Measurements from ENCODE around the gene SLC35A3. TPM values are rescaled to one million over a fixed set of nuclear protein-coding genes. Genes with fewer than 3 reads are reported as not detected.

Gene SLC35A3
- total and polyA plus RNA-seq, 3 donors from 2014 or later: 6.6 to 17.6 (median 17.1) TPM

DNA sequence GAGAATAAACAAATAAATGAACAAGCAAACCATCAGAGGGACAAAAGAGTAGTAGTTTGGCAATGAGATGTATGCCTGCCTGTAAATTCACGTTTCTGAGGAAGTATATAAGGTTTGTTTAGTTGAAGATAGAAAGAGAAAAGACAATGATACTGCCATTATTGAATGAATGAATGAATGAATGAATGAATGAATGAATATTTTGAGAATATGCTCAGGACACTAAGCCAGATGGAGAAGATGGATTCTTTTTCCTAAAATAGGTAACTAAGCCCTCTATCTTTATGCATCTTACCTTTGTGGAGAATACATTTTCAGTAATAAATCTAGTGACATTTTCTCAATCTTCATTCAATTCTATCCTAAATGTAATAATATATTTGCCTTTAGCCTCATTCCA is 49.4 kb downstream of the SLC35A3 start:
- H3K27ac ChIP-seq: no peak overlapping the region
- intact Hi-C loops (cut with DNase I; ENCODE audit: low total_unique reads): no loop called here
- H3K27me3 ChIP-seq: no peaks in the 10 kb centered on the region
- H3K4me3 ChIP-seq: no peak overlapping the region
- H3K4me1 ChIP-seq: no peaks in the 10 kb centered on the region
- WGBS, 2 donors: 96% methylated on average over 1 of the region's 1 CpG
- H3K36me3 ChIP-seq (ENCODE audit: low read depth, missing control alignments): no peaks in the 10 kb centered on the region
- no peak for DNase-seq
- H3K9me3 ChIP-seq: no peaks in the 10 kb centered on the region
- TF ChIP-seq, protein P1, sequence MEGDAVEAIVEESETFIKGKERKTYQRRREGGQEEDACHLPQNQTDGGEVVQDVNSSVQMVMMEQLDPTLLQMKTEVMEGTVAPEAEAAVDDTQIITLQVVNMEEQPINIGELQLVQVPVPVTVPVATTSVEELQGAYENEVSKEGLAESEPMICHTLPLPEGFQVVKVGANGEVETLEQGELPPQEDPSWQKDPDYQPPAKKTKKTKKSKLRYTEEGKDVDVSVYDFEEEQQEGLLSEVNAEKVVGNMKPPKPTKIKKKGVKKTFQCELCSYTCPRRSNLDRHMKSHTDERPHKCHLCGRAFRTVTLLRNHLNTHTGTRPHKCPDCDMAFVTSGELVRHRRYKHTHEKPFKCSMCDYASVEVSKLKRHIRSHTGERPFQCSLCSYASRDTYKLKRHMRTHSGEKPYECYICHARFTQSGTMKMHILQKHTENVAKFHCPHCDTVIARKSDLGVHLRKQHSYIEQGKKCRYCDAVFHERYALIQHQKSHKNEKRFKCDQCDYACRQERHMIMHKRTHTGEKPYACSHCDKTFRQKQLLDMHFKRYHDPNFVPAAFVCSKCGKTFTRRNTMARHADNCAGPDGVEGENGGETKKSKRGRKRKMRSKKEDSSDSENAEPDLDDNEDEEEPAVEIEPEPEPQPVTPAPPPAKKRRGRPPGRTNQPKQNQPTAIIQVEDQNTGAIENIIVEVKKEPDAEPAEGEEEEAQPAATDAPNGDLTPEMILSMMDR (IDR thresholded peaks at IDR 0.05): no peak
- no peak for TF ChIP-seq POLR2A (IDR thresholded peaks at IDR 0.05)

- 96 to 97% methylated on average over 6 of the region's 6 CpGs for WGBS, 2 donors
- TF ChIP-seq, protein P1 (IDR thresholded peaks at IDR 0.05): no peak
- no peak for TF ChIP-seq POLR2A (IDR thresholded peaks at IDR 0.05)
- Histone ChIP-seq H3K27me3 (no peaks in the 10 kb centered on the region), H3K4me1 (no peaks in the 10 kb centered on the region), H3K27ac (no peak overlapping the region), H3K9me3 (no peaks in the 10 kb centered on the region), H3K36me3 (ENCODE audit: low read depth, missing control alignments) (no peaks in the 10 kb centered on the region), H3K4me3 (no peak overlapping the region)
- intact Hi-C loops (cut with DNase I; ENCODE audit: low total_unique reads): no loop called here
- DNase-seq: no peak
Measured at GRCh38 chr1:100023482-100023881, 53.7 kb downstream of the SLC35A3 start.

DNA sequence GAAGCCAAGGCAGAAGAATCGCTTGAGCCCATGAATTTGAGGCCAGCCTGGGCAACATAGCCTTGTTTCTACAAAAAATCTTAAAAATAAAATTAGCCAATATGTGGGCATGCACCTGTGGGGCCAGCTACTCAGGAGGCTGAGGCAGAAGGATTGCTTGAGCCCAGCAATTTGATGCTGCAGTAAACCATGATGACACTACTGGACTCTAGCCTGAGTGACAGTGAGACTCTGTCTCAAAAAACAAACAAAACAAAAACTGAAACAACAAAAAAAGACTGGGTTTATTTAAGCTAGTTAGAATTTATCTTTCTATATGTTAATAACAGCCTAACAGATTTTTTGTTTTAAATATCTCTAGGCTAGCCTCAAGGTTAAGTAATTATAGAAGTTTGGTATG is 57.4 kb downstream of the SLC35A3 start:
- TF ChIP-seq, protein P1 (IDR thresholded peaks at IDR 0.05): no peak
- TF ChIP-seq POLR2A (IDR thresholded peaks at IDR 0.05): no peak
- 44 to 95% methylated on average over 1 of the region's 1 CpG for WGBS, 2 donors
- Histone ChIP-seq H3K36me3 (ENCODE audit: low read depth, missing control alignments) (no peaks in the 10 kb centered on the region), H3K27ac (no peak overlapping the region), H3K27me3 (no peaks in the 10 kb centered on the region), H3K4me1 (no peaks in the 10 kb centered on the region), H3K4me3 (no peak overlapping the region), H3K9me3 (no peaks in the 10 kb centered on the region)
- intact Hi-C loops (cut with DNase I; ENCODE audit: low total_unique reads): no loop called here
- no peak for DNase-seq

GRCh38 chr1:100028765-100029164 is 59.0 kb downstream of the SLC35A3 start:
- DNase-seq: no peak
- 90 to 96% methylated on average over 2 of the region's 2 CpGs for WGBS, 2 donors
- Histone ChIP-seq H3K4me3 (no peak overlapping the region), H3K9me3 (no peaks in the 10 kb centered on the region), H3K4me1 (no peaks in the 10 kb centered on the region), H3K36me3 (ENCODE audit: low read depth, missing control alignments) (no peaks in the 10 kb centered on the region), H3K27ac (no peak overlapping the region), H3K27me3 (no peaks in the 10 kb centered on the region)
- TF ChIP-seq, protein P1 (IDR thresholded peaks at IDR 0.05): no peak
- no peak for TF ChIP-seq POLR2A (IDR thresholded peaks at IDR 0.05)
- intact Hi-C loops (cut with DNase I; ENCODE audit: low total_unique reads): no loop called here

GRCh38 chr1:100034470-100034869 is 64.7 kb downstream of the SLC35A3 start:
- Histone ChIP-seq H3K27ac (no peak overlapping the region), H3K4me3 (no peak overlapping the region), H3K4me1 (peaks cover 8% of the 10 kb centered on the region), H3K9me3 (no peaks in the 10 kb centered on the region), H3K27me3 (no peaks in the 10 kb centered on the region), H3K36me3 (ENCODE audit: low read depth, missing control alignments) (no peaks in the 10 kb centered on the region)
- TF ChIP-seq, protein P1 (IDR thresholded peaks at IDR 0.05): no peak
- no peak for TF ChIP-seq POLR2A (IDR thresholded peaks at IDR 0.05)
- no peak for DNase-seq
- intact Hi-C loops (cut with DNase I; ENCODE audit: low total_unique reads): no loop called here

All from testis (tissue), 3 donors.